Measurements from ENCODE around the gene MGAT5.

MGAT5 gene

GRCh38 chr2:134359367-134360081 is 105.7 kb downstream of the MGAT5 start:
- H2AFZ ChIP-seq (ENCODE audit: low read length) = no peak overlapping the region
- H3K9me3 ChIP-seq (ENCODE audit: low read length) = no peaks in the 10 kb centered on the region
- peaks cover 91% of the 10 kb centered on the region for H3K36me3 ChIP-seq (ENCODE audit: insufficient read depth, low read length)
- H3K4me2 ChIP-seq (ENCODE audit: low read length) = no peak overlapping the region
- TF ChIP-seq CTCF (IDR thresholded peaks at IDR 0.05; ENCODE audit: low read length) (no peak), EZH2 (IDR thresholded peaks at IDR 0.05; ENCODE audit: borderline replicate concordance, low read length) (no peak)
- no peaks in the 10 kb centered on the region for H3K79me2 ChIP-seq (ENCODE audit: insufficient read depth, low read length)
- no peaks in the 10 kb centered on the region for H3F3A ChIP-seq (ENCODE audit: insufficient read depth, low read length)
- no peaks in the 10 kb centered on the region for H3K9me2 ChIP-seq (ENCODE audit: low read depth, low read length)
- H3K4me3 ChIP-seq (ENCODE audit: low read depth, low read length, poor library complexity, severe bottlenecking) = no peak overlapping the region
- peaks cover 11% of the 10 kb centered on the region for H3K4me1 ChIP-seq (ENCODE audit: insufficient read depth, low read length, severe bottlenecking)
- no peaks in the 10 kb centered on the region for H3K27me3 ChIP-seq (ENCODE audit: insufficient read depth, low read length)
- peak overlapping the region; percentile 35 for H3K27ac ChIP-seq (ENCODE audit: low read depth, low read length, poor library complexity, severe bottlenecking)
- no peaks in the 10 kb centered on the region for H4K20me1 ChIP-seq (ENCODE audit: insufficient read depth, low read length)
- no peak overlapping the region for H3K9ac ChIP-seq (ENCODE audit: low read length)

GRCh38 chr2:134360745-134361487 is 107.0 kb downstream of the MGAT5 start:
- peaks cover 93% of the 10 kb centered on the region for H3K36me3 ChIP-seq (ENCODE audit: insufficient read depth, low read length)
- H3K4me3 ChIP-seq (ENCODE audit: low read depth, low read length, poor library complexity, severe bottlenecking) = no peak overlapping the region
- peaks cover 11% of the 10 kb centered on the region for H3K4me1 ChIP-seq (ENCODE audit: insufficient read depth, low read length, severe bottlenecking)
- H3K27ac ChIP-seq (ENCODE audit: low read depth, low read length, poor library complexity, severe bottlenecking) = no peak overlapping the region
- no peaks in the 10 kb centered on the region for H4K20me1 ChIP-seq (ENCODE audit: insufficient read depth, low read length)
- no peak for TF ChIP-seq EZH2 (IDR thresholded peaks at IDR 0.05; ENCODE audit: borderline replicate concordance, low read length)
- no peak for TF ChIP-seq CTCF (IDR thresholded peaks at IDR 0.05; ENCODE audit: low read length)
- no peaks in the 10 kb centered on the region for H3K9me2 ChIP-seq (ENCODE audit: low read depth, low read length)
- H2AFZ ChIP-seq (ENCODE audit: low read length) = no peak overlapping the region
- H3K27me3 ChIP-seq (ENCODE audit: insufficient read depth, low read length) = no peaks in the 10 kb centered on the region
- H3K9me3 ChIP-seq (ENCODE audit: low read length) = no peaks in the 10 kb centered on the region
- H3F3A ChIP-seq (ENCODE audit: insufficient read depth, low read length) = no peaks in the 10 kb centered on the region
- no peak overlapping the region for H3K9ac ChIP-seq (ENCODE audit: low read length)
- no peak overlapping the region for H3K4me2 ChIP-seq (ENCODE audit: low read length)
- no peaks in the 10 kb centered on the region for H3K79me2 ChIP-seq (ENCODE audit: insufficient read depth, low read length)

DNA sequence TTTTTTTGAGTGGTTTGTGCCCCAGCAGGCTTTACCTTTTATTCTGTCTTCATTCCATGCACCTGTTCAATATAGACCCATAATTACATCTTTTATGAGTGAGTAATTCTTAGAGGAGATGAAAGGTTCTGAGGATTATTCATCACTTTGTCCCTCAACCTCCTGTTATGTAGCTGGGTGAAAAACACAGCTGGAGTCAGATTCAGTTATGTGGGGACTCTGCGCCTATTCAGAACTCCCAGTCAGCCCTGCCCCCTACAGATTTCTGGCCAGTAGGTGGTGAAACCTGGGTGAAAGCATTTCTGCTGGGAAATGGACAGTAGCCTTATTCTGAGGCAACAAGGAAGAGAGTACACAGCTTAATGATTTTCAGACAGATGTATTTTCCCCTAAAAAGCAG is 107.8 kb downstream of the MGAT5 start:
- no peaks in the 10 kb centered on the region for H4K20me1 ChIP-seq (ENCODE audit: insufficient read depth, low read length)
- peaks cover 93% of the 10 kb centered on the region for H3K36me3 ChIP-seq (ENCODE audit: insufficient read depth, low read length)
- no peaks in the 10 kb centered on the region for H3K79me2 ChIP-seq (ENCODE audit: insufficient read depth, low read length)
- peaks cover 11% of the 10 kb centered on the region for H3K4me1 ChIP-seq (ENCODE audit: insufficient read depth, low read length, severe bottlenecking)
- H3K9me2 ChIP-seq (ENCODE audit: low read depth, low read length) = no peaks in the 10 kb centered on the region
- H3K4me2 ChIP-seq (ENCODE audit: low read length) = no peak overlapping the region
- no peak overlapping the region for H3K27ac ChIP-seq (ENCODE audit: low read depth, low read length, poor library complexity, severe bottlenecking)
- TF ChIP-seq EZH2 (IDR thresholded peaks at IDR 0.05; ENCODE audit: borderline replicate concordance, low read length) (no peak), CTCF (IDR thresholded peaks at IDR 0.05; ENCODE audit: low read length) (no peak)
- H3K9ac ChIP-seq (ENCODE audit: low read length) = no peak overlapping the region
- H3K27me3 ChIP-seq (ENCODE audit: insufficient read depth, low read length) = no peaks in the 10 kb centered on the region
- no peak overlapping the region for H3K4me3 ChIP-seq (ENCODE audit: low read depth, low read length, poor library complexity, severe bottlenecking)
- H3F3A ChIP-seq (ENCODE audit: insufficient read depth, low read length) = no peaks in the 10 kb centered on the region
- no peaks in the 10 kb centered on the region for H3K9me3 ChIP-seq (ENCODE audit: low read length)
- H2AFZ ChIP-seq (ENCODE audit: low read length) = no peak overlapping the region
